Neutrophil (primary cell): ENCODE results near the gene RGS4.

Experiments
- H3K27ac ChIP-seq: fragments of 200-600 bp; sonication (generic); 2 replicates; pipeline ENCODE4 v1.5.1; 2016; ENCODE audit warnings: mild to moderate bottlenecking, moderate library complexity
- H3K27me3 ChIP-seq: fragments of 200-600 bp; sonication (generic); 2 replicates; pipeline ENCODE4 v1.6.0; 2016; ENCODE audit warnings: mild to moderate bottlenecking
- H3K36me3 ChIP-seq: fragments of 200-600 bp; sonication (generic); 2 replicates; pipeline ENCODE4 v1.5.1; 2017
- H3K4me1 ChIP-seq, 2 experiments: fragments of 200-600 bp in 1 of 2; sonication (generic) in 1 of 2; 1 replicate in 1 of 2; 2 replicates in 1 of 2; pipeline versions ENCODE4 v1.5.1 to v1.6.1; 2013 to 2016; ENCODE audit warnings: low read depth in 1 of 2, low read length in 1 of 2, mild to moderate bottlenecking in 1 of 2, moderate library complexity in 1 of 2; ENCODE audit not compliant: control insufficient read depth in 1 of 2, insufficient read depth in 1 of 2
- H3K4me3 ChIP-seq, 2 experiments: fragments of 200-600 bp in 1 of 2; sonication (generic) in 1 of 2; 1 replicate in 1 of 2; 2 replicates in 1 of 2; pipeline ENCODE4 v1.5.1; 2013 to 2016; ENCODE audit warnings: low read depth in 1 of 2, low read length in 1 of 2, mild to moderate bottlenecking in 1 of 2, moderate library complexity in 1 of 2
- H3K9me3 ChIP-seq: fragments of 200-600 bp; sonication (generic); 2 replicates; pipeline ENCODE4 v1.5.1; 2016
- CTCF ChIP-seq: fragments of 200-600 bp; sonication (generic); IDR thresholded peaks from 2 replicates; pipeline ENCODE4 v1.5.1; 2016; ENCODE audit warnings: antibody characterized with exemption

The RGS4 gene

GRCh38 chr1:163056831-163057230, 12.3 kb upstream of the RGS4 start:
- no peaks in the 10 kb centered on the region for H3K9me3 ChIP-seq
- no peak overlapping the region for H3K27ac ChIP-seq
- H3K36me3 ChIP-seq = no peaks in the 10 kb centered on the region
- no peaks in the 10 kb centered on the region for H3K4me1 ChIP-seq
- H3K27me3 ChIP-seq = no peaks in the 10 kb centered on the region
- TF ChIP-seq CTCF = no peak
- no peak overlapping the region for H3K4me3 ChIP-seq

GRCh38 chr1:163060343-163061007, 8.7 kb upstream of the RGS4 start:
- Histone ChIP-seq H3K27me3 (no peaks in the 10 kb centered on the region), H3K36me3 (no peaks in the 10 kb centered on the region), H3K27ac (no peak overlapping the region), H3K9me3 (no peaks in the 10 kb centered on the region), H3K4me1 (no peaks in the 10 kb centered on the region), H3K4me3 (no peak overlapping the region)
- TF ChIP-seq CTCF = no peak

GRCh38 chr1:163063143-163063542, 6.0 kb upstream of the RGS4 start:
- no peaks in the 10 kb centered on the region for H3K9me3 ChIP-seq
- TF ChIP-seq CTCF = no peak
- H3K27ac ChIP-seq = no peak overlapping the region
- peaks cover 17% of the 10 kb centered on the region for H3K27me3 ChIP-seq
- no peaks in the 10 kb centered on the region for H3K36me3 ChIP-seq
- no peak overlapping the region for H3K4me3 ChIP-seq
- H3K4me1 ChIP-seq = no peaks in the 10 kb centered on the region

- Histone ChIP-seq H3K36me3 (no peaks in the 10 kb centered on the region), H3K4me3 (no peak overlapping the region), H3K9me3 (no peaks in the 10 kb centered on the region), H3K27me3 (peaks cover 22% of the 10 kb centered on the region), H3K27ac (no peak overlapping the region), H3K4me1 (no peaks in the 10 kb centered on the region)
- TF ChIP-seq CTCF = no peak
These were observed 5.6 kb upstream of the RGS4 start for GRCh38 chr1:163063610-163064009.

- Histone ChIP-seq H3K36me3 (no peaks in the 10 kb centered on the region), H3K9me3 (no peaks in the 10 kb centered on the region), H3K27me3 (peaks cover 47% of the 10 kb centered on the region), H3K4me1 (no peaks in the 10 kb centered on the region), H3K4me3 (no peak overlapping the region), H3K27ac (no peak overlapping the region)
- no peak for TF ChIP-seq CTCF
These were observed 3.0 kb upstream of the RGS4 start for GRCh38 chr1:163066168-163066567.

- H3K4me1 ChIP-seq = no peaks in the 10 kb centered on the region
- no peaks in the 10 kb centered on the region for H3K36me3 ChIP-seq
- H3K27me3 ChIP-seq = peaks cover 53% of the 10 kb centered on the region
- H3K27ac ChIP-seq = no peak overlapping the region
- H3K4me3 ChIP-seq = no peak overlapping the region
- H3K9me3 ChIP-seq = no peaks in the 10 kb centered on the region
- TF ChIP-seq CTCF = no peak
These were observed 2.5 kb upstream of the RGS4 start for GRCh38 chr1:163066686-163067085.
